Activated CD4-positive, alpha-beta T cell treated with anti-CD3 and anti-CD28 coated beads for 24 hours (primary cell): Measurements from ENCODE around the gene RABL2B.

Source experiments
- DNase-seq, 2 donors: peaks; one replicate each; pipeline ENCODE4 v3.0.0-alpha.2; 2020; ENCODE audit warnings: low read depth in 2 of 2

Gene RABL2B

GRCh38 chr22:50738649-50739227 lies 44.7 kb downstream of the RABL2B start:
- no peak for DNase-seq

GRCh38 chr22:50737728-50738648 lies 45.4 kb downstream of the RABL2B start, which contains the start of gene ACR:
Gene ACR, plus strand, starts transcription at chr22:50738204. Its CDS starts 32 bp downstream, at chr22:50738236.
- no peak for DNase-seq

GRCh38 chr22:50735739-50736030 lies 47.8 kb downstream of the RABL2B start:
- DNase-seq = no peak

- no peak for DNase-seq
These were observed 48.3 kb downstream of the RABL2B start for GRCh38 chr22:50734986-50735738.

- no peak for DNase-seq
These were observed 49.1 kb downstream of the RABL2B start for GRCh38 chr22:50734343-50734771.

- no peak for DNase-seq
These were observed 49.7 kb downstream of the RABL2B start for GRCh38 chr22:50733521-50734342.

- no peak for DNase-seq
These were observed 50.8 kb downstream of the RABL2B start for GRCh38 chr22:50732681-50733080.

GRCh38 chr22:50731811-50732624 lies 51.4 kb downstream of the RABL2B start:
- peak; percentile 27 to 50 for DNase-seq

- DNase-seq = no peak
These were observed 52.3 kb downstream of the RABL2B start for GRCh38 chr22:50730941-50731661.

GRCh38 chr22:50730013-50730891 lies 53.2 kb downstream of the RABL2B start:
- no peak for DNase-seq

GRCh38 chr22:50729391-50730012 lies 53.9 kb downstream of the RABL2B start:
- no peak for DNase-seq

GRCh38 chr22:50728523-50728931 lies 54.9 kb downstream of the RABL2B start:
- no peak for DNase-seq

- DNase-seq = no peak
These were observed 55.5 kb downstream of the RABL2B start for GRCh38 chr22:50727678-50728522.

GRCh38 chr22:50726643-50727340 lies 56.6 kb downstream of the RABL2B start:
- DNase-seq = no peak

- DNase-seq = no peak
These were observed 57.8 kb downstream of the RABL2B start for GRCh38 chr22:50725597-50725996.

GRCh38 chr22:50724616-50725015 lies 58.8 kb downstream of the RABL2B start:
- DNase-seq = no peak

- DNase-seq = no peak
These were observed 59.4 kb downstream of the RABL2B start for GRCh38 chr22:50723991-50724390.
